Measurements from ENCODE around the gene KIAA1671. TPM values are rescaled to one million over a fixed set of nuclear protein-coding genes. Genes with fewer than 3 reads are reported as not detected.

KIAA1671 gene
- total and polyA plus RNA-seq, 2 of the 13 experiments (the other 11 are each of a cell fraction or from before 2014, with no cell fraction given): 13.5 to 13.6 TPM

GRCh38 chr22:25039255-25039654, 86.7 kb downstream of the KIAA1671 start (continued):
- no peak for TF ChIP-seq ZMYM2 (CRISPR knock-in tag; IDR thresholded peaks at IDR 0.05)
- TF ChIP-seq BRCA1 (CRISPR knock-in tag; IDR thresholded peaks at IDR 0.05): no peak

DNA sequence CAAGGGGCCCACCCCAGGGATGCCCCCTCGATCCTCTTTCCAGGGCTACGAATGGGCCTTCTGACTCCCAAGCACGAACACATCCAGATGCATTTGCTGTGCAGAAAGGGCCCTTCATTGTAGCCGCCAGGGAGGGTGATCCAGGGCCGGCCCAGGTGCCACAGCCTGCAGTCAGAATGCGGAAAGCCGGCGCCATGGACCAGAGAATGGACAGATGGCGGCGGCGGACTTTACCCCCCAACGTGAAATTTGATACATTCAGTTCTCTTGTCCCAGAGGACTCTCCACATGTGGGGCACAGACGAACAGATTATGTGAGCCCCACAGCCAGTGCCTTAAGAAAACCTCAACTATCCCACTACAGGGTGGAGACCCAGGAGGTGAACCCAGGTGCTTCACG, 87.2 kb downstream of the KIAA1671 start:
- FAIRE-seq: no peak
- no peaks in the 10 kb centered on the region for H3K27me3 ChIP-seq (ENCODE audit: control insufficient read depth in 1 of 2, insufficient read depth in 2 of 2, low read length in 2 of 2)
- POLR2A ChIA-PET: no interaction called here
- no peaks in the 10 kb centered on the region for H4K20me1 ChIP-seq (ENCODE audit: insufficient read depth, low read length)
- no peaks in the 10 kb centered on the region for H3K79me2 ChIP-seq (ENCODE audit: insufficient read depth, low read length)
- H3K4me3 ChIP-seq (replicated peaks in 1 of 3; ENCODE audit: insufficient read depth in 1 of 3, low read depth in 2 of 3, low read length in 3 of 3): no peak overlapping the region
- no peak overlapping the region for H2AFZ ChIP-seq (ENCODE audit: low read length)
- no TSS peak for BruUV-seq (replicated peaks)
- no peak for ATAC-seq
- H3K4me2 ChIP-seq (ENCODE audit: low read depth, low read length): no peak overlapping the region
- in situ Hi-C loops (cut with HindIII; ENCODE audit: extremely low pct_ligation_motif_present, low pct_unique_long_range_greater_than_20kb) (loop anchor here (25.0 kb wide), 1 partner anchor 277 kb away; the partner anchor contains the start of gene PIWIL3), intact Hi-C loops (cut with micrococcal nuclease; ENCODE audit: unreplicated experiment) (no loop called here)
- H3K9me3 ChIP-seq (ENCODE audit: low read length): no peaks in the 10 kb centered on the region
- no peaks in the 10 kb centered on the region for H3K4me1 ChIP-seq (ENCODE audit: insufficient read depth, low read length)
- no peak for DNase-seq (ENCODE audit: low spot score)
- peaks cover 12 to 30% of the 10 kb centered on the region in 2 experiments for H3K36me3 ChIP-seq (replicated peaks in 1 of 2; ENCODE audit: control insufficient read depth in 1 of 2, insufficient read depth in 2 of 2, low read length in 2 of 2)
- H3K9ac ChIP-seq (ENCODE audit: insufficient read depth, low read depth, low read length): no peak overlapping the region
- no peak overlapping the region for H3K27ac ChIP-seq (ENCODE audit: extremely low read length, insufficient read depth, low read length)
- WGBS (ENCODE audit: low lambda C conversion rate): 96% methylated on average over 13 of the region's 14 CpGs
- TF ChIP-seq JARID2 (CRISPR knock-in tag; IDR thresholded peaks at IDR 0.05; ENCODE audit: insufficient replicate concordance) (no peak), ZBTB33 (CRISPR knock-in tag; IDR thresholded peaks at IDR 0.05) (peak; percentile 57; the same call in 1 of the 2 replicates)
- CTCF ChIA-PET (ENCODE audit: low intra/inter-chr PET ratio, low total read pairs): no interaction called here

DNA sequence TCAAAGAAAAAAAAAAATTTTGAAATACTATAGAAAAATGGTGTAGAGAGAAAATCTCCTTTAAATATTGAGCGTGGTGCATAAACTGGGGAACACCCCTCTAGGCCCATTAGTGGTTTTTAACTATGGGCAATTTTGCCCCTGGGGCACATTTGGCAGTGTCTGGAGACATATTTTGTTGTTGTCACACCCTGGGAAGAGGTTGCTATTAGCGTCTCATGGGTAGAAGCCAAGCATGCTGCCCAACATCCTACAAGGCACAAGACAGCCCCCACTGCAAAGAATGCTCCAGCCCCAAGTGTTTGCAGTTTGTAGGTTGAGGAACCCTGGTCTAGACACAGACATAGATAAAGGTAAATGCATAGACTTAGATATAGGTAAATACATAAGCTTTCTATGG, 92.6 kb downstream of the KIAA1671 start:
- in situ Hi-C loops (cut with HindIII; ENCODE audit: extremely low pct_ligation_motif_present, low pct_unique_long_range_greater_than_20kb): loop anchor here (25.0 kb wide), 1 partner anchor 283 kb away; the partner anchor contains the start of gene PIWIL3
- no peak for FAIRE-seq
- DNase-seq (ENCODE audit: low spot score): no peak
- Histone ChIP-seq H3K4me1 (ENCODE audit: insufficient read depth, low read length) (no peaks in the 10 kb centered on the region), H2AFZ (ENCODE audit: low read length) (no peak overlapping the region), H3K27ac (ENCODE audit: extremely low read length, insufficient read depth, low read length) (no peak overlapping the region), H3K27me3 (ENCODE audit: control insufficient read depth in 1 of 2, insufficient read depth in 2 of 2, low read length in 2 of 2) (no peaks in the 10 kb centered on the region), H3K4me3 (replicated peaks in 1 of 3; ENCODE audit: insufficient read depth in 1 of 3, low read depth in 2 of 3, low read length in 3 of 3) (no peak overlapping the region), H3K4me2 (ENCODE audit: low read depth, low read length) (no peak overlapping the region), H3K9me3 (ENCODE audit: low read length) (no peaks in the 10 kb centered on the region), H4K20me1 (ENCODE audit: insufficient read depth, low read length) (no peaks in the 10 kb centered on the region), H3K9ac (ENCODE audit: insufficient read depth, low read depth, low read length) (no peak overlapping the region), H3K36me3 (replicated peaks in 1 of 2; ENCODE audit: control insufficient read depth in 1 of 2, insufficient read depth in 2 of 2, low read length in 2 of 2) (peaks cover 9 to 23% of the 10 kb centered on the region in 2 experiments), H3K79me2 (ENCODE audit: insufficient read depth, low read length) (no peaks in the 10 kb centered on the region)
- no peak for ATAC-seq
- CTCF ChIA-PET (ENCODE audit: low intra/inter-chr PET ratio, low total read pairs): no interaction called here
- POLR2A ChIA-PET: no interaction called here
- WGBS (ENCODE audit: low lambda C conversion rate): 100% methylated on average over 1 of the region's 2 CpGs
- intact Hi-C loops (cut with micrococcal nuclease; ENCODE audit: unreplicated experiment): no loop called here
- no TSS peak for BruUV-seq (replicated peaks)
- TF ChIP-seq CBX5 (CRISPR knock-in tag; IDR thresholded peaks at IDR 0.05; ENCODE audit: borderline replicate concordance) (no peak), FOXO1 (CRISPR knock-in tag; IDR thresholded peaks at IDR 0.05) (no peak), SP2 (CRISPR knock-in tag; IDR thresholded peaks at IDR 0.05) (no peak), MAZ (IDR thresholded peaks at IDR 0.05; ENCODE audit: borderline replicate concordance, low read depth, low read length) (no peak), MAZ (CRISPR knock-in tag; IDR thresholded peaks at IDR 0.05; ENCODE audit: low read depth) (no peak), ZSCAN31 (CRISPR knock-in tag; IDR thresholded peaks at IDR 0.05; ENCODE audit: low read depth) (no peak)
- TF ChIP-seq, protein P1, sequence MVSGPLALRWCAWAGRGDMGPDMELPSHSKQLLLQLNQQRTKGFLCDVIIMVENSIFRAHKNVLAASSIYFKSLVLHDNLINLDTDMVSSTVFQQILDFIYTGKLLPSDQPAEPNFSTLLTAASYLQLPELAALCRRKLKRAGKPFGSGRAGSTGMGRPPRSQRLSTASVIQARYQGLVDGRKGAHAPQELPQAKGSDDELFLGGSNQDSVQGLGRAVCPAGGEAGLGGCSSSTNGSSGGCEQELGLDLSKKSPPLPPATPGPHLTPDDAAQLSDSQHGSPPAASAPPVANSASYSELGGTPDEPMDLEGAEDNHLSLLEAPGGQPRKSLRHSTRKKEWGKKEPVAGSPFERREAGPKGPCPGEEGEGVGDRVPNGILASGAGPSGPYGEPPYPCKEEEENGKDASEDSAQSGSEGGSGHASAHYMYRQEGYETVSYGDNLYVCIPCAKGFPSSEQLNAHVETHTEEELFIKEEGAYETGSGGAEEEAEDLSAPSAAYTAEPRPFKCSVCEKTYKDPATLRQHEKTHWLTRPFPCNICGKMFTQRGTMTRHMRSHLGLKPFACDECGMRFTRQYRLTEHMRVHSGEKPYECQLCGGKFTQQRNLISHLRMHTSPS (CRISPR knock-in tag; IDR thresholded peaks at IDR 0.05; ENCODE audit: low read depth): no peak
- TF ChIP-seq, protein P2, sequence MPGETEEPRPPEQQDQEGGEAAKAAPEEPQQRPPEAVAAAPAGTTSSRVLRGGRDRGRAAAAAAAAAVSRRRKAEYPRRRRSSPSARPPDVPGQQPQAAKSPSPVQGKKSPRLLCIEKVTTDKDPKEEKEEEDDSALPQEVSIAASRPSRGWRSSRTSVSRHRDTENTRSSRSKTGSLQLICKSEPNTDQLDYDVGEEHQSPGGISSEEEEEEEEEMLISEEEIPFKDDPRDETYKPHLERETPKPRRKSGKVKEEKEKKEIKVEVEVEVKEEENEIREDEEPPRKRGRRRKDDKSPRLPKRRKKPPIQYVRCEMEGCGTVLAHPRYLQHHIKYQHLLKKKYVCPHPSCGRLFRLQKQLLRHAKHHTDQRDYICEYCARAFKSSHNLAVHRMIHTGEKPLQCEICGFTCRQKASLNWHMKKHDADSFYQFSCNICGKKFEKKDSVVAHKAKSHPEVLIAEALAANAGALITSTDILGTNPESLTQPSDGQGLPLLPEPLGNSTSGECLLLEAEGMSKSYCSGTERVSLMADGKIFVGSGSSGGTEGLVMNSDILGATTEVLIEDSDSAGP (CRISPR knock-in tag; IDR thresholded peaks at IDR 0.05; ENCODE audit: borderline replicate concordance): no peak
